LNCAP (cell line): ENCODE results near the gene MRPS26.

Experiments used
- TF ChIP-seq, protein P1 (sequence below): fragments of 450-650 bp; IDR thresholded peaks from 2 replicates; pipeline ENCODE4 v1.5.1; 2017; ENCODE audit warnings: mild to moderate bottlenecking

MRPS26 gene

DNA sequence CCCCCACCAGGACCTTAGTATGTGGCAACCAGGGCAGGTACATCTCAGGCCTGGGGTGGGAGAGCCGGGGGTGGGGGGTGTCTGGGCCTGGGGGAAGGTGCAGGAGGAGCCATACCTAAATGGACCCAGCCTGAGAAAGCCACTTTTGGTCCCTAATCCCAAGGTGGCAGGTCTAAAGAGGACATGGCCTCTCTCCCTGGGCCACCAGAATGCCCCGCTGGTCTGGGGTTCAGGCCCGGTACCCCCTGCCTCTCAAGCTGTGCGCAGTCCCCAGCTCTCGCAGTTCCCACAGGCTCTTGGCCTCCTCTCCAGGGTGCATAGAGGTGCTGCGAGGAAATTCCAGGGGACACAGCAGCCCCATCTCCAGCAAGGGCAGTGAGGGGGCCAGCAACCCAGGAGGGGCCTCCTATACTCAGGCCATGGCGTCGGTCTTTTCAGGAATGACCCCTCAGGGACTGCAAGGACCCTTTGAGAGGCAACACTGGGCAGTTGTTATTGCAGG is 39.8 kb downstream of the MRPS26 start:
- TF ChIP-seq, protein P1, sequence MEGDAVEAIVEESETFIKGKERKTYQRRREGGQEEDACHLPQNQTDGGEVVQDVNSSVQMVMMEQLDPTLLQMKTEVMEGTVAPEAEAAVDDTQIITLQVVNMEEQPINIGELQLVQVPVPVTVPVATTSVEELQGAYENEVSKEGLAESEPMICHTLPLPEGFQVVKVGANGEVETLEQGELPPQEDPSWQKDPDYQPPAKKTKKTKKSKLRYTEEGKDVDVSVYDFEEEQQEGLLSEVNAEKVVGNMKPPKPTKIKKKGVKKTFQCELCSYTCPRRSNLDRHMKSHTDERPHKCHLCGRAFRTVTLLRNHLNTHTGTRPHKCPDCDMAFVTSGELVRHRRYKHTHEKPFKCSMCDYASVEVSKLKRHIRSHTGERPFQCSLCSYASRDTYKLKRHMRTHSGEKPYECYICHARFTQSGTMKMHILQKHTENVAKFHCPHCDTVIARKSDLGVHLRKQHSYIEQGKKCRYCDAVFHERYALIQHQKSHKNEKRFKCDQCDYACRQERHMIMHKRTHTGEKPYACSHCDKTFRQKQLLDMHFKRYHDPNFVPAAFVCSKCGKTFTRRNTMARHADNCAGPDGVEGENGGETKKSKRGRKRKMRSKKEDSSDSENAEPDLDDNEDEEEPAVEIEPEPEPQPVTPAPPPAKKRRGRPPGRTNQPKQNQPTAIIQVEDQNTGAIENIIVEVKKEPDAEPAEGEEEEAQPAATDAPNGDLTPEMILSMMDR, result no peak

DNA sequence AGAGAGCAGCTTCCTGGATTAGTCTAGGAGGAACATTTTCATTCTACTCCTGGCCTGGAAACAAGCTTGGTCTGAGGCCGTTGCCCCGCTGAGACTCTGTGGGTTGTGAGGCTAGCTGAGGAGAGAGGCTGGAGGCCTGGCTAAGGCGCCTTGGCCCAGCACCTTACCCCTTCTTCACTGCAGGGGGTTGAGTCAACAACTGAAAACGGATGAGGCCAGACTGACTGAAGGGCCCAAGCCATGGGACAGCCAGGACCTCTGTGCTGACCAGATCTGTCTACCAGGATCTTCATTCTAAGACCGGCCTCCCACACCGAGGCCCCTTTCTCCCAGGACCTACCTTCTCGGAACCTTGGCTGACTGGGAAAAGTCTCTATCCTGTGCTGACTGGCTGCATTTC is 42.2 kb downstream of the MRPS26 start:
- TF ChIP-seq, protein P1, result no peak

DNA sequence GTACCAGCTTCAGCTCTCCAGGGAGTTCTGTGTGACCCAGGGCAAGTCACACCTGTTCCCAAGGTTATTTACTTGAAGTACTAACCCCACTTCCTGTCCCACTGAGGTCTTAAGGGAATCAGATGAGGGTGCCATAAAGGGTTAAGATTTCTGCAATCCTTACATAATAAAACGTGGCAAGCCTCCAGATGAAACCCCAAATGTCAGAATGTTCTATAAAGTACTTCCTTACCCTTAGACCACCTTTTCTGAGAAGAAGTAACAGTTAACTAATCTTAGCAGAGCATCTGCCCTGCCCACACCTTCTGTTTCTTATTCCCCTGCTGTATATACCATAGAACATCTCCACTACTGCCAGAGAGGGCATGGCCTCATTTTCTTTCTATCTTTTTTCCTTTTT is 44.7 kb downstream of the MRPS26 start:
- TF ChIP-seq, protein P1, result no peak

DNA sequence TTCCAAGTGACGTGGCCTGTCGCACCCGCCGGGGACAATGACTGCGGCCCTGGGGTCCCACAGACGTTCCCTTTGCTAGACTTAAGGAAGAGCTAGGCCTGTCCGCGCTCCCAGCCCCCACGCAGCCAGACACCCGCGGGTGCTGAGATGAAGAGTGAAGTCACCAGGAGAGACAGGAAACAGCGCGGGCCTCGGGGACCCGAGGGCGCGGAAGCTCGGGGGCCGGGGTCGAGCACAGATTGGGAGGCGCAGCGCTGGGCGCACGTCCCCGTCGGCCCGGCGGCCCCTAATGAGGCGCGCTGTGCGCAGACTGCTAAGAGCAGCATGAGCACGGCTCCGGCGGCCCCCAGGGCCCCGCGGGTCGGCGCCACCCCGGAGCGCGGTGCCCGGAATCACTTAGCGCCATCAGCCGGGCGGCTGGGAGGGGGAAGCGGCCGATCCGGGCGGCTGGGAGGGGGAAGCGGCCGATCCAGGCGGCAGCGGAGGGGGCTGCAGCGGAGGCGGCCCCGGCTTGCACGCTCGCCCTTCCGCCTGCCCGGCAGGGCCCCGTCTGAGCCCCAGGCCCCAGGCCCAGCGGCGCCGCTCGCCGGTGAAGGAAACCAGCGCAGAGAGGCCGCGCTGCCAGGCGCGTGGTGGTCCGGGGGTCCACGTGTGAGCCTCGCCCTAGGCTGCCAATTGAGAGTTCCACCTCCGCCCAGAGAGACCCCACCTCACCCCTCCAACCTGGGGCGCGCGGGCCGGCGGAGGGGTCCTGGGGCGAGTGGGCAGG is 46.9 kb downstream of the MRPS26 start:
- TF ChIP-seq, protein P1, result no peak

DNA sequence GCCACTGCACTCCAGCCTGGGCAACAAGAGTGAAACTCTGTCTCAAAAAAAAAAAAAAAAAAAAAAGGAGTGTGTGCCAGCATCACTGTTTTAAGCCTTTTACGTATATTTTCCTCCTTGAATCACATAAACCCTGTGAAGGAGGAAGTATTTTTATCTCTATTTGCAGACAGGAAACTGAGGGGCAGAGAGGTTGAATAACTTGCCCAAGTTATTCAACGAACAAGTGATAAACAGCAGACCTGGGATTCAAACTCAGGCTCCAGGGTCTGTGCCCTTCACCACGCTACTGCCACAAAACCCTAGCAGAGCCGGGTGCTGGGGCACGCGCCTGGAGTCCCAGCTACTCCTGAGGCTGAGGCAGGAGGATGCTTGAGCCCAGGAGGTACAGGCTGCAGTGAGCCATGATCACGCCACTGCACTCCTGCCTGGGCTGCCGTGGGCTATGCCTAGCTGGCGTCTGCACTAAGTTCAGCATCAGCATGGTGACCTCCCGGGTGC is 48.1 kb downstream of the MRPS26 start:
- TF ChIP-seq, protein P1, result no peak

DNA sequence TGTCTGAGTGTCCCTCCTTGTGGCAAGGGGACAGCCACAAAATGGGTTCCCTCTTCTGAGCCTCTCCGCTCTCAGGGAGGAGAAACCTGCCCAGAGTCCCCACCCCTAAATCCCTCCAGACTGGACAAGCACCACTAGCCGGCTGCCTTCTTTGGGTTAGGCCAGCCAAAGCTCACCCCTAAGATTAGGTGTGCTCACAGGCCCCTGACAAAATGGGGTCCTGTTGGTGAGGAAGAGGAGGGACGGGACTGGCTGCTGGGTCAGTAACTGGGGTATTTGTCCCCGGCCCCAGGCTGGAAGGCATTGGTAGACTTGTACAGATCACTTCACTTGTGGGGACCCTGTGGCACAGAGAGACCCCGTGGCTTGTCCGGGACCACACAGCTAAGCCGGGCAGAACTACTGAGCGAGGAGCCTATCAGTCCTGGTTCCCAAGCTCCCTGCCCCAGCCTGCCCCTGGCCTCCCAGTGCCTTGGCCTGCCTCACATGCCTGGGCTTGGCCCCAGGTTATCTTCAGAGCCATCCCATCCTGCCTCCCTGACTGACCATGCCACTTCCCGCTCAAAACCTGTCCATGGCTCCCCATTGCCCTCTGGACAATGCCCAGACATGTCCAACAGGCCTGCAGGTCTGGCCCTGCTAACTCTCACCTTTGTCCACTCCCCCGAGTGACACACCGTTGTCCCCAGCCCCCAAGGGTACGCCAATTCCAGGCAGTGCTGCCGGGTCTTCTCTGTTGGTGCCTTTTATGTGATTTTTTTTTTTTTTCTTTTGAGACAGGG is 49.2 kb downstream of the MRPS26 start:
- TF ChIP-seq, protein P1, result no peak
